Measurements from ENCODE around the gene CAND1.
"Not testable (repeated sequence)": the region's sequence is repeated elsewhere in the genome, so short reads cannot be mapped to it uniquely, and the experiment has no call there.

The CAND1 gene

GRCh38 chr12:67284561-67284960 is 15.4 kb downstream of the CAND1 start:
- DNase-seq, result no peak

- no peak for DNase-seq
These were observed 17.1 kb downstream of the CAND1 start for GRCh38 chr12:67286257-67286656.

- DNase-seq, result no peak
These were observed 18.2 kb downstream of the CAND1 start for GRCh38 chr12:67287311-67287710.

- no peak for DNase-seq
These were observed 19.4 kb downstream of the CAND1 start for GRCh38 chr12:67288561-67288960.

- DNase-seq, result no peak
These were observed 21.2 kb downstream of the CAND1 start for GRCh38 chr12:67290378-67290777.

- no peak for DNase-seq
These were observed 30.4 kb downstream of the CAND1 start for GRCh38 chr12:67299526-67299925.

- no peak for DNase-seq
These were observed 30.8 kb downstream of the CAND1 start for GRCh38 chr12:67299926-67300325.

- DNase-seq, result no peak
These were observed 33.0 kb downstream of the CAND1 start for GRCh38 chr12:67302162-67302561.

- no peak for DNase-seq
These were observed 36.4 kb downstream of the CAND1 start for GRCh38 chr12:67305544-67305943.

- DNase-seq, result no peak
These were observed 37.6 kb downstream of the CAND1 start for GRCh38 chr12:67306712-67307111.

GRCh38 chr12:67315661-67316060 is 46.5 kb downstream of the CAND1 start:
- no peak for DNase-seq

GRCh38 chr12:67318786-67319185 is 49.6 kb downstream of the CAND1 start:
- DNase-seq, result no peak

- DNase-seq, result no peak
These were observed 50.8 kb downstream of the CAND1 start for GRCh38 chr12:67319936-67320335.

- no peak for DNase-seq
These were observed 51.6 kb downstream of the CAND1 start for GRCh38 chr12:67320614-67321295.

GRCh38 chr12:67322580-67322979 is 53.4 kb downstream of the CAND1 start:
- DNase-seq, result no peak

- no peak for DNase-seq
These were observed 53.8 kb downstream of the CAND1 start for GRCh38 chr12:67323007-67323406.

GRCh38 chr12:67326637-67327036 is 57.5 kb downstream of the CAND1 start:
- DNase-seq, result no peak

GRCh38 chr12:67327466-67327865 is 58.3 kb downstream of the CAND1 start:
- peak; percentile 28 for DNase-seq

- no peak for DNase-seq
These were observed 62.0 kb downstream of the CAND1 start for GRCh38 chr12:67331123-67331522.

GRCh38 chr12:67331828-67332227 is 62.7 kb downstream of the CAND1 start:
- DNase-seq, result no peak

GRCh38 chr12:67333649-67334048 is 64.5 kb downstream of the CAND1 start:
- DNase-seq, result no peak

- no peak for DNase-seq
These were observed 69.3 kb downstream of the CAND1 start for GRCh38 chr12:67338426-67338825.

- DNase-seq, result no peak
These were observed 70.4 kb downstream of the CAND1 start for GRCh38 chr12:67339530-67339929.

- DNase-seq, result not testable (repeated sequence)
These were observed 71.9 kb downstream of the CAND1 start for GRCh38 chr12:67341086-67341485.

- DNase-seq, result no peak
These were observed 76.0 kb downstream of the CAND1 start for GRCh38 chr12:67344979-67345710.
